Caki2 (cell line): Measurements from ENCODE around the gene RNF11. TPM values are rescaled to one million over a fixed set of nuclear protein-coding genes. Genes with fewer than 3 reads are reported as not detected.
"Not testable (repeated sequence)": the region's sequence is repeated elsewhere in the genome, so short reads cannot be mapped to it uniquely, and the experiment has no call there.

Experiments
- DNase-seq: peaks from one replicate; pipeline ENCODE4 v3.0.0-alpha.2; 2015; ENCODE audit warnings: low read depth
- in situ Hi-C: cut with HindIII; loops from 2 replicates; pipeline ENCODE4 v1.10.0; 2016; ENCODE audit warnings: low sequenced_read_pairs, low pct_unique_long_range_greater_than_20kb, mixed read lengths
- total RNA-seq: library from RNA; depleted of rRNA; stranded (reverse); fragments of >200 nt; shearing (Covaris generic); gene quantifications from 2 replicates; pipeline ENCODE4 v1.2.3, GENCODE V29; 2014; ENCODE audit warnings: low replicate concordance

RNF11 gene
- total RNA-seq, 1 experiment from 2014 or later: 52.8 TPM

- in situ Hi-C loops, DNase-seq: not testable (repeated sequence)
Observed at GRCh38 chr1:51250729-51251128, 14.7 kb downstream of the RNF11 start.

- in situ Hi-C loops: not testable (repeated sequence)
Observed at GRCh38 chr1:51251165-51251564, 15.1 kb downstream of the RNF11 start.

GRCh38 chr1:51252366-51252765, 16.3 kb downstream of the RNF11 start:
- DNase-seq: no peak
- in situ Hi-C loops: no loop called here

More at GRCh38 chr1:51251165-51251564, 15.1 kb downstream of the RNF11 start:
- DNase-seq: not testable (repeated sequence)

GRCh38 chr1:51253691-51254090, 17.6 kb downstream of the RNF11 start:
- DNase-seq: no peak
- in situ Hi-C loops: no loop called here

- in situ Hi-C loops: no loop called here
Observed at GRCh38 chr1:51255331-51255730, 19.3 kb downstream of the RNF11 start.

GRCh38 chr1:51263147-51263877, 27.2 kb downstream of the RNF11 start:
- no peak for DNase-seq
- in situ Hi-C loops: no loop called here

More at GRCh38 chr1:51255331-51255730, 19.3 kb downstream of the RNF11 start:
- no peak for DNase-seq

- peak; percentile 25 for DNase-seq
- in situ Hi-C loops: no loop called here
Observed at GRCh38 chr1:51264451-51264850, 28.4 kb downstream of the RNF11 start.

GRCh38 chr1:51265618-51266017, 29.5 kb downstream of the RNF11 start:
- no peak for DNase-seq
- in situ Hi-C loops: no loop called here

- in situ Hi-C loops: no loop called here
- no peak for DNase-seq
Observed at GRCh38 chr1:51266181-51266580, 30.1 kb downstream of the RNF11 start.

- no peak for DNase-seq
- in situ Hi-C loops: no loop called here
Observed at GRCh38 chr1:51266791-51267190, 30.7 kb downstream of the RNF11 start.

- in situ Hi-C loops: no loop called here
- no peak for DNase-seq
Observed at GRCh38 chr1:51268634-51269033, 32.6 kb downstream of the RNF11 start.

- in situ Hi-C loops: no loop called here
Observed at GRCh38 chr1:51270751-51271150, 34.7 kb downstream of the RNF11 start.

GRCh38 chr1:51272916-51273315, 36.8 kb downstream of the RNF11 start:
- no peak for DNase-seq
- in situ Hi-C loops: no loop called here

More at GRCh38 chr1:51270751-51271150, 34.7 kb downstream of the RNF11 start:
- DNase-seq: no peak

GRCh38 chr1:51274676-51275075, 38.6 kb downstream of the RNF11 start:
- in situ Hi-C loops: no loop called here
- DNase-seq: no peak

GRCh38 chr1:51276286-51276685, 40.2 kb downstream of the RNF11 start:
- peak; percentile 19 for DNase-seq
- in situ Hi-C loops: no loop called here

GRCh38 chr1:51280321-51280978, 44.4 kb downstream of the RNF11 start:
- no peak for DNase-seq
- in situ Hi-C loops: no loop called here

- in situ Hi-C loops: no loop called here
- no peak for DNase-seq
Observed at GRCh38 chr1:51281807-51282206, 45.7 kb downstream of the RNF11 start.

GRCh38 chr1:51282605-51283004, 46.5 kb downstream of the RNF11 start:
- no peak for DNase-seq
- in situ Hi-C loops: no loop called here

- no peak for DNase-seq
- in situ Hi-C loops: no loop called here
Observed at GRCh38 chr1:51283979-51284378, 47.9 kb downstream of the RNF11 start.
